Endodermal cell (in vitro differentiated cells): ENCODE results near the gene HDAC4. TPM values are rescaled to one million over a fixed set of nuclear protein-coding genes. Genes with fewer than 3 reads are reported as not detected.
A peak's percentile ranks its signal among the peaks of the same experiment; 100 is the strongest.
"Not testable (repeated sequence)": the region's sequence is repeated elsewhere in the genome, so short reads cannot be mapped to it uniquely, and the experiment has no call there.

Experiments
- DNase-seq: peaks from one replicate; pipeline ENCODE4 v3.0.0-alpha.2; 2017
- H3K27ac ChIP-seq: 2 replicates; pipeline ENCODE4 v1.5.1; 2013; ENCODE audit warnings: mild to moderate bottlenecking, low read depth, low read length, moderate library complexity
- H3K27me3 ChIP-seq: 2 replicates; pipeline ENCODE4 v1.6.1; 2013; ENCODE audit warnings: mild to moderate bottlenecking, low read length, moderate library complexity; ENCODE audit not compliant: insufficient read depth, control insufficient read depth, poor library complexity, severe bottlenecking
- H3K36me3 ChIP-seq: 2 replicates; pipeline ENCODE4 v1.7.0; 2013; ENCODE audit warnings: mild to moderate bottlenecking, low read length, moderate library complexity; ENCODE audit not compliant: control insufficient read depth, insufficient read depth
- H3K4me1 ChIP-seq: one replicate; pipeline ENCODE4 v1.7.0; 2013; ENCODE audit warnings: low read length; ENCODE audit not compliant: control insufficient read depth, insufficient read depth
- H3K4me3 ChIP-seq: 2 replicates; pipeline ENCODE4 v1.5.1; 2013; ENCODE audit warnings: mild to moderate bottlenecking, low read length, moderate library complexity
- H3K9ac ChIP-seq: 2 replicates; pipeline ENCODE4 v1.6.1; 2013; ENCODE audit warnings: mild to moderate bottlenecking, low read length, moderate library complexity; ENCODE audit not compliant: poor library complexity, severe bottlenecking; ENCODE audit errors: extremely low read depth
- H3K9me3 ChIP-seq: 2 replicates; pipeline ENCODE4 v1.6.1; 2013; ENCODE audit warnings: mild to moderate bottlenecking, low read length, moderate library complexity; ENCODE audit not compliant: control insufficient read depth
- H3K27ac Mint-ChIP-seq: 2 replicates; pipeline ENCODE4 v1.8.0; 2020; ENCODE audit warnings: mixed read lengths
- H3K27me3 Mint-ChIP-seq: 2 replicates; pipeline ENCODE4 v1.8.0; 2021; ENCODE audit warnings: mild to moderate bottlenecking, mixed read lengths; ENCODE audit not compliant: insufficient read depth
- H3K36me3 Mint-ChIP-seq: 2 replicates; pipeline ENCODE4 v1.8.0; 2020; ENCODE audit warnings: low read depth, mixed read lengths
- H3K4me1 Mint-ChIP-seq: 2 replicates; pipeline ENCODE4 v1.8.0; 2020; ENCODE audit warnings: mixed read lengths
- H3K4me3 Mint-ChIP-seq: 2 replicates; pipeline ENCODE4 v1.8.0; 2020; ENCODE audit warnings: mild to moderate bottlenecking, moderate library complexity, mixed read lengths
- H3K9me3 Mint-ChIP-seq: 2 replicates; pipeline ENCODE4 v1.8.0; 2020; ENCODE audit warnings: mild to moderate bottlenecking, mixed read lengths
- CTCF ChIP-seq: fragments of 200-600 bp; sonication (generic); conservative IDR thresholded peaks from 2 replicates; pipeline ENCODE4 v1.5.0; 2021; ENCODE audit warnings: antibody characterized with exemption, mild to moderate bottlenecking
- WGBS, 2 experiments: methylation state at CpG; one replicate each; pipeline versions ENCODE4 v1.1.5 to v1.1.7; 2013; ENCODE audit warnings: missing lambda C conversion rate in 2 of 2, mixed read lengths in 1 of 2; ENCODE audit not compliant: insufficient coverage in 1 of 2, insufficient read length in 1 of 2; 5-methylcytosine and 5-hydroxymethylcytosine counted together
- total RNA-seq, 2 donors: library from RNA; stranded (reverse); fragmentation: NEBNext Ultra II Directional in 1 of 2; extraction: Animal tissue kit (Norgen Biotek cat#: 25700) in 1 of 2; gene quantifications; 2 replicates in 1 of 2; 3 replicates in 1 of 2; pipeline ENCODE4 v1.2.1, GENCODE V29; 2021

The HDAC4 gene
- total RNA-seq, 2 donors from 2014 or later: 45.7 to 51.2 TPM

DNA sequence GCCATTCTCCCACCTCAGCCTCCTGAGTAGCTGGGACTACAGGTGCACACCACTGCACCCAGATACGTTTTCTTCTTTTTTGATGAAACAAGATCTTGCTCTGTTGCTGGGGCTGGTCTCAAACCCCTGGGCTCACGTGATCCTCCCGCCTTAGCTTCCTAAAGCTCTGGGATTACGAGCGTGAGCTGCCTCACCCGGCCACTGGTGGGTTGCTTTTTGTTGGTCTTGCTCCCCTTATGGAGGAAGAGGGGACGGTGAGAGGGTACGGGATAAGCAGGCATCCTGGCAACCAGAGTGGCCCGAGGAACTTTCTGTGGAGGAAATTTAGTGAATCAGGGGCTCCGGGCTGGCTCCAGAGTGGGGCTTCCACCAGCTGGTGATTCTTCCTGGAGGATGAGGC lies 222.3 kb downstream of the HDAC4 start:
- Histone ChIP-seq H3K9ac (no peak overlapping the region), H3K27ac (no peak overlapping the region), H3K9me3 (peaks cover 25% of the 10 kb centered on the region), H3K27me3 (no peaks in the 10 kb centered on the region), H3K4me1 (no peaks in the 10 kb centered on the region), H3K4me3 (no peak overlapping the region), H3K36me3 (peaks cover 11% of the 10 kb centered on the region)
- peak; percentile 10 for DNase-seq
- Mint-ChIP-seq H3K27me3 (no peaks in the 10 kb centered on the region), H3K4me3 (no peak overlapping the region), H3K36me3 (peaks cover 63% of the 10 kb centered on the region), H3K4me1 (peaks cover 12% of the 10 kb centered on the region), H3K9me3 (peaks cover 43% of the 10 kb centered on the region), H3K27ac (peak overlapping the region; percentile 17)
- TF ChIP-seq CTCF: no peak
- 92 to 95% methylated on average over 8 to 10 of the region's 10 CpGs for WGBS, 2 experiments

DNA sequence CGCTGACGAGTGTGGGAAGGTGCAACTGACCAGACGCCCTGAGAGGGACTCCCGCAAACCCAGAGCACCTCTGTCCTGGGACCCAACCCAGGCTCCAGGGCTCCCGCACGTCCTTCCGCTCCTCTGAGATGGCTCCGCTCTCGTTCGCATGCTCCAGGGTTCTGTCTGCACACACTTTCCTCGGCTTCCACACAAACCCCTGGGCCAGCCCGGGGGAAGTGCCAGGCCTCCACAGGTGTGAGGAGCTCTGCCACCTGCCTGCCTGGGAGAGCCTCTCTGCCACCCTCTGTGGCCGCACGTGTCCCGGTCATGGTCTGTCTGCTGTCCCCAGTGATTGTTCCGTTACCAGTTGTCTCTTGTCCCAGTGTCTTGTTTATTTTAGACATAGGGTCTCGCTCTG lies 222.9 kb downstream of the HDAC4 start:
- Mint-ChIP-seq H3K36me3 (peaks cover 69% of the 10 kb centered on the region), H3K27me3 (no peaks in the 10 kb centered on the region), H3K4me3 (no peak overlapping the region), H3K4me1 (peaks cover 10% of the 10 kb centered on the region), H3K9me3 (peaks cover 49% of the 10 kb centered on the region), H3K27ac (no peak overlapping the region)
- no peak overlapping the region for H3K4me3 ChIP-seq
- no peak for TF ChIP-seq CTCF
- H3K27me3 ChIP-seq: no peaks in the 10 kb centered on the region
- H3K9me3 ChIP-seq: peaks cover 31% of the 10 kb centered on the region
- DNase-seq: peak; percentile 13
- 89 to 96% methylated on average over 6 to 17 of the region's 17 CpGs for WGBS, 2 experiments
- H3K36me3 ChIP-seq: peaks cover 11% of the 10 kb centered on the region
- H3K4me1 ChIP-seq: no peaks in the 10 kb centered on the region
- no peak overlapping the region for H3K9ac ChIP-seq
- no peak overlapping the region for H3K27ac ChIP-seq

- H3K27me3 Mint-ChIP-seq: no peaks in the 10 kb centered on the region
- peaks cover 75% of the 10 kb centered on the region for H3K36me3 Mint-ChIP-seq
Observed at GRCh38 chr2:239177325-239177724, 223.5 kb downstream of the HDAC4 start.

DNA sequence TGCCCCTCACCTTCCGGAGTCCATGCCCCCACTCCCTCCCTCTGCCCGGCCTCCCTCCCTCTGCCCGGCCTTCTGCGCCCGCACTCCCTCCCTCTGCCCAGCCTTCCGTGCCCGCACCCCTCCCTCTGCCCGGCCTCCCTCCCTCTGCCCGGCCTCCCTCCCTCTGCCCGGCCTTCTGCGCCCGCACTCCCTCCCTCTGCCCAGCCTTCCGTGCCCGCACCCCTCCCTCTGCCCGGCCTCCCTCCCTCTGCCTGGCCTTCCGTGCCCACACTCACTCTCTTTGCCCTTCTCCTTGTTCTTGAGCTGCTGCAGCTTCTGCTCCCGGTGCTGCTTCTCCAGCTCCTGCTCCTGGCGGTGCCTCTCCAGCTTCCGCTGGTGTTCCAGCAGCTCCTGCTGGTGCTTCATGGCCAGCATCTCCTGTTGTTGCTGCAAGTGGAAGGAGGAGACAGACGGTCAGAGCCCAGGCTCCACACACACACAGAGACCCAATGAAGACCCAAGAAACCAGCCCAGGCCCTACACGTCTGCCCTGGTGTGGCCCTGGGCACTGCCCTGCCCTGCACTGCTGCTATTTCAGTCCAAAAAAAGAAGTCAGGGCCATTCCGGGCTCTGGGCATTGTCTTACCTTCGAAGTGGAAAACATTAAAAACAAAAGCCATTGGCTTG lies 224.5 kb downstream of the HDAC4 start:
- 88 to 97% methylated on average over 4 to 21 of the region's 23 CpGs for WGBS, 2 experiments
- H3K4me3 ChIP-seq, H3K4me1 Mint-ChIP-seq, H3K27me3 Mint-ChIP-seq, H3K27ac ChIP-seq, H3K27ac Mint-ChIP-seq, H3K9ac ChIP-seq, H3K4me3 Mint-ChIP-seq, H3K4me1 ChIP-seq, H3K27me3 ChIP-seq: not testable (repeated sequence)
- Mint-ChIP-seq H3K9me3 (peaks cover 61% of the 10 kb centered on the region), H3K36me3 (peaks cover 81% of the 10 kb centered on the region)
- H3K9me3 ChIP-seq: peaks cover 46% of the 10 kb centered on the region
- peaks cover 11% of the 10 kb centered on the region for H3K36me3 ChIP-seq
- DNase-seq: peak; percentile 21

More at GRCh38 chr2:239177325-239177724, 223.5 kb downstream of the HDAC4 start:
- DNase-seq: no peak
- Histone ChIP-seq H3K27ac (no peak overlapping the region), H3K36me3 (peaks cover 11% of the 10 kb centered on the region), H3K9me3 (peaks cover 37% of the 10 kb centered on the region), H3K4me3 (no peak overlapping the region), H3K4me1 (no peaks in the 10 kb centered on the region), H3K9ac (no peak overlapping the region), H3K27me3 (no peaks in the 10 kb centered on the region)
- WGBS, 2 experiments: 93 to 100% methylated on average over 2 to 11 of the region's 11 CpGs
- H3K4me3 Mint-ChIP-seq: no peak overlapping the region
- H3K9me3 Mint-ChIP-seq: peaks cover 54% of the 10 kb centered on the region
- no peak overlapping the region for H3K27ac Mint-ChIP-seq
- peaks cover 5% of the 10 kb centered on the region for H3K4me1 Mint-ChIP-seq
- TF ChIP-seq CTCF: no peak
